HT1080 (cell line): ENCODE measurements around the gene HAPLN1. TPM values are rescaled to one million over a fixed set of nuclear protein-coding genes. Genes with fewer than 3 reads are reported as not detected.

Experiments
- DNase-seq: peaks from one replicate; pipeline ENCODE4 v3.0.0-alpha.2; 2015; ENCODE audit warnings: low read depth
- total RNA-seq: library from RNA; depleted of rRNA; stranded (reverse); fragments of >200 nt; shearing (Covaris generic); gene quantifications from 2 replicates; pipeline ENCODE4 v1.2.3, GENCODE V29; 2014

Gene HAPLN1
- total RNA-seq, 1 experiment from 2014 or later: not detected

DNA sequence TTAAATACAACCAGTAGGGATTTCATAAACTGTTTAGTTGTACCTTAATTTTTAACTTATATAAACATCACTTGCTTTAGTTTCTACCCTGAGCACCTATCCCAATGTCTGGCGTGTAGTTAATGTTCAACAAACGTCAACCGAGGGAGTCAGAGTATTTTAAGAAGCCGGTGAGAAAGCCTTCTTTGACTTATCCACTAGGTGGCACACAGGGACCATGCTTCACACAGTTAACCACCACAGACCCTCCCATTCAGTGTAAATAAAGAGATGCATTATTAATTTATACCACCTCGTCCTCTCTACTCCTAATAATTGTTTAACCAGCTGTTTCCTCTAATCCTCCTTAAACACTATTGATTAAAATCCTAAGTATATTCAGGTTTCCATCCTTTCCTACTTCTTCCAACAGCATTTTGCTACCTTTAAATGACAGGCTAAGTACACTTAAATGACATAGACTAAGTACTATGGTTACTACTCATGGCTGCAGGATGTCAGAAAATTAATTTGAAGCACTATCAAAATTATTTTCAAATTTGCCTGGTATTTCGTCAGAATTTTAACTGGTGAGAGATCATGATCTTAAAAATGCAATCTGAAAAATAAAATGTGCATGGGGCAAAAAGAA lies 2.3 kb downstream of the HAPLN1 start:
- DNase-seq: peak; percentile 50

DNA sequence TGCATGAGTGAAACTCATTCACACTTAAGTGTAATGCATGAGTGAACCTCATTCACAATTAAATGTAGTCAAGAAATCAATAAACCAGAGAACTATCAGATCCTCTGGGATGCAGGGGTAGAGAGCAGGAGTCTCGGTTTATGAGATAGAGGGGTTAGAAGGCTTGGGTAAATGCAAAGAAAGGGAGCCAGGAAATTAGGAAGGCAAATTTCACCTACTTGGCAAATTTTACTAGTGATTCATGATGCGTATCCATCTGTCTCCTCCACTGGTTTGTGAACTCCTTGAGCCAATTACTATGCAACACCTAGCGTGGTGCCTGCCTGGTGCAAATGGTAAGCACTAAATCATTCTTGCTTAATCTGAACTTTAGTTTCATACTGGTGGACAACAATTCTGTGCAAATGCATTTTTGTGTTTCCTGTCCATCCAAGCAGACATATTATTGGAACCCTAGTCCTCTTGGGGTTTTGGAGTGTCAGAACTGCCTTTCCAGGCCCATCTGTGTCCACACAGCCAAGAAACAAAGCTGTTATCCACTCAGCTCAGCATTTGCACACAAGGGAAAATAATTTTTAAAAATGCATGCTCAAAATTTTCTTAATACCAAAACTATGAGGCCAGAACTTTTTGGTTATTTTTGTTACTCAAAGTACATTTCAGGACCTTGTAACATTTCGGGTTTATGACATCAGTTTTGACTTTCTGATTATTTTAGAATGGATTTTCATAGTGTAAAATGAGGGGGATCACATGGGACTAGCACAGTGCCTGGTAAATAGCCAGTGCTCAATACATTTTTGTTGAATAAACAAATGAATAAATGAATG lies 5.2 kb downstream of the HAPLN1 start:
- no peak for DNase-seq

DNA sequence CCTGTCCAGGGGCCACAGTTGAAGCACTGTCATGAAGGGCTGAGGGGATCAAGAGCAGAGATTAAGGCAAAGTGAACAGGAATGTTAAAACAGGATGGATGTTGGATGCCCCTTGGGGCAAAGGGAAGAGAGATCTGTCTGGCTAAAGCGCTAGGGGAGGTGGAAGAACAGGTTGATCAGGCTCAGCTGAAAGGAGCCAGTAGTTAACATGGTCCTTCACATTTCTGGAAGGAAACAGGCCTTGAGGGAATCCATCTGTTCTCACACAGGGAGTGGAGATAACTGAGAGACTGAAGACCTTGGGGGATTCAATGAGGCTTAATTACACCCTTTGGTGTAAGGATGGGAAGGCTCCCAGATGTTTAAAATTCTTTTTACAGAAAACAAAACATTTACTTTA lies 5.8 kb downstream of the HAPLN1 start:
- DNase-seq: no peak

DNA sequence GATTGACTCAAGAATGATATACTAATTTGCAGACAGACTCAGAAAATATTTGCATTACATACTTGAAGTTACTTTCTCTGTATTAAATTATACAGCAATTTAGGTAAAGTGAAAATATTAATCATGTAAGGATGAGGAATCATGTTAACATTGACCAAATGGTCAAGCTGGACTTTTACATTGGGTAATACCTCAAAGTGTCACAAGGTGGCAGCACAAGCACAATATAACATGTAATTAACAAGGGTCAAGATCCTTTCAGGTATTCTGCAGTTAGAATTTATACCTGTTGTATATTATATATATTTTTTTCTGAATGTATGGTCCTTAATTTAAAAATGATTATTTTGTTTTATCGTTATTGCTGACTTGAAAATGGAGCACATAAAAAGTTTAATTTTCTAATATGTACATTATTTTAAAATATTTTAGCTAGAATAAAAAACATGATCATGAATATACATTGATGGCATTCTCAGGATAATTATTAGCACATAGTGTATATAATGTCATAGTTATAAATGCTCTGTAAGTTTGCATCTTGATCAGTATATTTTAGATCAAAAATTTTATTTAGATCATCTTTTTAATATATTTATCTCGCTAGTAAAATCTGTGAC lies 8.6 kb downstream of the HAPLN1 start:
- DNase-seq: no peak

GRCh38 chr5:83709973-83710372 lies 10.7 kb downstream of the HAPLN1 start:
- no peak for DNase-seq

DNA sequence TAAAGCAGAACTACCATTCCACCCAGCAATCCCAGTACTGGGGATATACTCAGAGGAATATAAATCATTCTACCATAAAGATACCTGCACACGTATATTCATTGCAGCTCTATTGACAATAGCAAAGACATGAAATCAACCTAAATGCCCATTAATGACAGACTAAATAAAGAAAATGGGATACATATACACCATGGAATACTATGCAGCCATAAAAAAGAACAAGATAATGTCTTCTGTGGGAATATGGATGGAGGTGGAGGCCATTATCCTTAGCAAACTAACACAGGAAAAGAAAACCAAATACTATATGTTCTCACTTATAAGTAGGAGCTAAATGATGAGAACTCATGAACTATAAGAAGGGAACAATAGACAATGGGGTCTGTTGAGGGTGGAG lies 12.5 kb downstream of the HAPLN1 start:
- DNase-seq: no peak

DNA sequence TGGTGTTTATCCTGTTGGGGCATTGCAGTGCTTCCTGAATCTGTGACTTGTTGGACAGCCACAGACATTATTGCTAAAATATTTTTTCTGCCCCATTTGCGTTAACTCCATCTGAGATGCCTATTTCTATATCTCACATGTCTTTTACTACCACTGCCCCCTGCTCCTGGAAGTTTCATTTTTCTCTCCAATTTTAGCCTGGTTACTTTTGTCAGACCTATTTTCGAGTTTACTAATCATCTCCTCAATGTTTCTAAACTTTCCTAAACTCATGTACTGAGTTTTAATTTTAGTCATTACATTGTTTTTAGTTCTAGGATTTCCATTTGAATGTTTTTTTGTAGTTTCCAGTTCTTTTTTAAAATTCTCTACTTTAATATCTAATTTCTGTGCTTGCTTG lies 17.6 kb downstream of the HAPLN1 start:
- no peak for DNase-seq

DNA sequence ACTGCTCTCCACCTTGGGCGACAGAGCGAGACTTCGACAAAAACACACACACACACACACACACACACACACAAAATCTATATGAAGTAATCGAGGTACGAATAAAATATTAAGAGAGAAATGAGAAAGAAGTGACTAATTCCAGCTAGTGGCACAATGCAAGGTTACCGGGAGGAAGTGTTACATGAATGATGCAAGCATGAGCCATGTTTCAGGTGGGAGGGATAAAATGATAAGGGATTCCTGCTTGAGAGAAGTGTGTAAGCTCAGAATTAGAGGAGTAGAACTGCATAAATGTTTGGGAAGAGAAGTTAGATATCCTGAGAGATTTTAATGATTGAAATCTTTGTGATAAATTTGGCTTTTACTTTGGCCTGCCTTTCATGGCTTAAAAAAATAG lies 18.8 kb downstream of the HAPLN1 start:
- DNase-seq: peak; percentile 35

DNA sequence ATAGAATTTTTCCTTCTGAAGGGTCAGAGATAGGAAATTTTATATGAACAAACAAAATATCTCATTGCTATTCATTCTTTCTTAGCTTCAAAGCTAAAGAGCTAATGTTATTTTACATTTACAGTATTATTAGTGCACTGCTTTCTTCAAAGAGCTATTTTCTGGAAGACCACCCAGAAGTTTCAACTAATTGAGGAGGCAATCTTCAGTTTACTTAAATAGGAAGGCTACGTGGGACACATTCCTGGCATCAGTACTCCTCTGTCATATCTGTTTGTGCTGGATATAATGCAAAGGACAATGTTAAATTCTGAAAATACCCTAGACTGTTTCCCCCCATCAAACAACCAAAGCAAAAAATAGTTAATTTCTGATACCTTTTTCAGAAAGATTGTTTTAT lies 30.8 kb downstream of the HAPLN1 start:
- no peak for DNase-seq

DNA sequence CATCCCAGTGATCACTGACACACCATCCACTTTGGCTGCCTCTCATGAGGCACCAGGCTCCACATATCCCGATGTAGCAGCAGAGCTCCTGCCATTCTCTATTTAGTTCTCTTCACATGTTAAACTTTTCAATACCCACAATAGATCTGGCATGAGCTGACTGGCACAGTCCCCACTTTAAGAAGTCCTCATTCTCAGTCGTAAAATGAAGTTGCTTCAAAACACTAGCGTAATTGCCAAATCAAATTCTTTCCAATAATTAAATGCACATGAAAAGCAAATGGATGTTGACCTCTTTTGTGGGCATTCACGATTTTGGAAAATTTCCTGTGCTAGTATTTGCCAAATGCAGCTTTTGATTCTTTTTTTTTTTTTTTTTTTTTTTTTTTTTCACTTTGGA lies 32.4 kb downstream of the HAPLN1 start:
- no peak for DNase-seq

DNA sequence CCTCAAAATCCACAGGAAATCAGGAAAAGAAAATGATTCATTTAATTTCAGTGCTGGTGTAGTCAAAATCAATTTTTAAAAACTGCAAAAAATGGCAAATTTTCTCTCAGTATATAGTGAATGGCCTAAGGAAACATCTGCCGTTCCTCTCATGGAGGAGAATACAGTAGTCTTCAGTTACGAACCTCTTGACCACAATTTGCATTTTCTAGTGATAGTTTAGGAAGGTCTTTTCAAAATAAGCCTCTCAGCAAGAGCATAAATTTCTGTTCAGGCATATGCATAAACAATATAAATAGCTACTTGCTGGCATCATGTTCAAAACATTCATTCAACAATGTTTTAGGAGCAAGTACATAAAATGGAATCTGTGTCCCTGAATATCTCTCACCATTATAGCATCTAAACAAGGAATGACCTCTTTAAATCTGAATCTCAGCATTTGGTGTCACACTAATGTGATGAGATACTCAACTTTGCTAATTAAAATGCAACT lies 33.5 kb downstream of the HAPLN1 start:
- DNase-seq: no peak

GRCh38 chr5:83686251-83686650 lies 34.4 kb downstream of the HAPLN1 start:
- DNase-seq: no peak

DNA sequence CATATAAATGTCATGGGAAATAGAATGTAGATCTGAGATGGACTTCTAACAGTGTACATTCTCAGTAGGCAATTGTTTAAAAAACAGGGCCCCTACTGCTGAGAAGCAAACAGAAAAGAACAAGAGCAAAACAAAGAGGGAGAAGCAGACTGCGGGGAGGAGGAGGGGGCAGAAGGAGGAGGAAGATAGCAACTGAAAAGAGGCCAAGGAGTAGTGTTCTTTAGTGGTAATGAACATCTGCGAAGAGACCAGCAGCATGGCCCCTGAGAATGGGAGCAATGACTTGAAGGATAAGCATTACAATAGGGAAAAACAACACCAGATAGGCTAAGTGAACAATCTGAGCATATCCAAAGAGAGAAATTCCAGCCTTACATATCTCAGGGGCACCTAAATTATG lies 36.8 kb downstream of the HAPLN1 start:
- DNase-seq: no peak

DNA sequence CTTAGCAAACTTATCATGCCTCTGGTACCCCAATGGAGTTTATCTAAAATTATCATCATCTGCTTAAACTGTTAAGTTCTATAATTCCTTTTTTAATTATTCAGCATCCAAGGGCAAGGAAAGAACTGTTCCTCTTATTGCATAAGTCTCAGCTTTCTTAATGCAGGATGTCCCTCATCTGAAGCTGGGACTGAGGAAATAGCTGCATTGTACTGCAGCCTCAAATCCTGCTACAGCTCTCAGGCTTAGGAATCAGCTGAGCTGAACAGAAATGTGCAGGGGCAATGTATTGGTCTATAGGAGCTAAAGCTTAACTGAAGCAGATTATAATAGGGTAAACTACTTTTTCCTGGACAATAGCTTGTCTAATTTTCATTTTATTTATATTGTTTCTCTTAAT lies 48.0 kb downstream of the HAPLN1 start:
- DNase-seq: no peak

- no peak for DNase-seq
Observed at GRCh38 chr5:83672158-83672557, 48.5 kb downstream of the HAPLN1 start.

GRCh38 chr5:83665631-83666030 lies 55.0 kb downstream of the HAPLN1 start:
- no peak for DNase-seq

GRCh38 chr5:83662558-83662957 lies 58.1 kb downstream of the HAPLN1 start:
- DNase-seq: no peak

DNA sequence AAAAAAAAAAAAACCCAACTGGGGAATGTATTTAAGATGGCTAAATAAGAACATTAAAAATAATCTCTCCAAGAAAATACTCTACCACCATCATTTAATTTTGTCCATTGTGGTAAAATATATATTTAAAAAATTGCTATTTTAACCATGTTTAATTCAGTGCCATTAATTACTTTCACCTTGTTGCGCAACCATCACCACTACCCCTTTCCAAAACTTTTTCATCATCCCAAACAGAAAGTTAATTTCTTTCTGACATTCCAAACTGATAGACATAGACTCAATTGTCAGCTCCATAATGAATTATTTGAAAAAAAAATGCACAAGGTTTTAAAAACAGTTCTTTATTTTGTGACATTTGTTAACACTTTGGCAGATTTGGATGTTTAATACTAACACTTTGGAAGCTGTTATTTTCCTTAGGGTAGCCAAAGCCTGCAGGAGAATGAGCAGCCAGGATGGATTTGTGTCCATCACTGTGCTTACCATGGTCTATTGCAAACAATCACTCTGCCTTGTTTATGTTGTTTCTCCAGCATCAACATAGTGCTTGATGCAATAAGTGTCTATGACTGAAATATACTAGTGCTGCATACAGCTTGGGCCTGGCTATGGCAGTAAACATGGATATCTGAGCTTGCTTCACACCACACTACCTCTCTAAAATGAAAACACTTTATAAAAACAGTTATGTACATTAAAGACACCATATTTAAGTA lies 62.7 kb downstream of the HAPLN1 start:
- no peak for DNase-seq

- no peak for DNase-seq
Observed at GRCh38 chr5:83654427-83654994, 66.1 kb downstream of the HAPLN1 start.

DNA sequence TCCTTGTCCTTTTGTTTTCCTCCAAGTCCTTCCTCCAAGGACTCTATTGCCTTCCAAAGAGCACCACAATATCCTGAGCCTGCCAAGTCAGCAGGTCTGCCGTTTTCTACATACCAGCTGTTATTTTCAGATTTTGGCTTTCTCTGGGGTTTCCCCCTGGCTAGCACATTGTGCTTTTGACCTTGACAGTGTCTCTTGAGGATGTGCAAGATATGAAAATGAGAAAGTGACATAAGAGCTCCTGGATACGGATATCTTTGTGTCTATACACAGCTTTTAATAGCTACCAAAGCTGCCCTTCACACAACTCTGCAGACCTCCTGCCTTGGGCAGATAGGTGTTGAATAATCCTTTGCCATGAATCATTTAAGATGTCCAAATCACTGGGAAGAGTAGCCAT lies 67.0 kb downstream of the HAPLN1 start:
- DNase-seq: no peak

- no peak for DNase-seq
Observed at GRCh38 chr5:83645936-83646335, 74.7 kb downstream of the HAPLN1 start.
